NOMO-1 treated with DMSO at 0.1 percent for 48 hours (cell line): ENCODE measurements around the gene CES3.
"Not testable (repeated sequence)": the region's sequence is repeated elsewhere in the genome, so short reads cannot be mapped to it uniquely, and the experiment has no call there.

Experiments
- DNase-seq: peaks from one replicate; lab custom pipeline; 2025; ENCODE audit not compliant: unreplicated experiment; lab: John Stamatoyannopoulos, UW

The CES3 gene

DNA sequence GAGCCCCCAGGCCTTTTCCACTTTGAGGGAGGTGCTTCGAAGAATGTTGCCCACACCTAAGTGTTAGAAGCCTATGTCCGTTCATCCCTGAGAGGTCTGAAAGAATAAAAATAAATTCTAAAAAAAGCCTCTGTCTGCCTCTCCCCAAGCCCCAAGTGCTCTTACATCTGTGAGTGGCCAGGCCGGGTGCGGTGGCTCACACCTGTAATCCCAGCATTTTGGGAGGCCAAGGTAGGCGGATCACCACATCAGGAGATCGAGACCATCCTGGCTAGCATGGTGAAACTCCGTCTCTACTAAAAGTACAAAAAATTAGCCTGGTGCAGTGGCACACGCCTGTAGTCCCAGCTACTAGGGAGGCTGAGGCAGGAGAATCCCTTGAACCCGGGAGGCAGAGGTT lies 16.1 kb upstream of the CES3 start:
- DNase-seq, result not testable (repeated sequence)

- no peak for DNase-seq
These were observed 15.1 kb upstream of the CES3 start for GRCh38 chr16:66945939-66946338.

DNA sequence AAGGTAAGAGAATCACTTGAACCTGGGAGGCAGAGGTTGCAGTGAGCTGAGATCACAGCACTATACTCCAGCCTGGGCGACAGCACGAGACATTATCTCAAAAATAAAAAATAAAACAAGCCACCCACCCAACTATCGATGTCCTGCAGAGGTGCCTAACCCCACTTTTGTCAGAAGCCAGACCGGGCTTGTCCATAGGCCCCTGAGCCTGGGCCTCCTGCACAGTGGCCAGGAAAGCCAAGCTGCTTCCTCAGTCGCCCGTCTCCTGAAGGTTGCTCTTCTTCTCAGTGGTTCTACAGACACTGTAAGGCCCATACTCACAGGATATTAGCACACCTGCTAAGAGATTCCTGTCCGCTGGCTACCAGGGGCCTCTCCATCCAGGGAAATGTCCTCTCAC lies 14.5 kb upstream of the CES3 start:
- DNase-seq, result no peak

GRCh38 chr16:66946974-66947301 lies 14.1 kb upstream of the CES3 start:
- DNase-seq, result no peak

- peak; percentile 82 for DNase-seq
These were observed 13.6 kb upstream of the CES3 start for GRCh38 chr16:66947302-66948065.

GRCh38 chr16:66948134-66948836 lies 12.8 kb upstream of the CES3 start:
- DNase-seq, result no peak

DNA sequence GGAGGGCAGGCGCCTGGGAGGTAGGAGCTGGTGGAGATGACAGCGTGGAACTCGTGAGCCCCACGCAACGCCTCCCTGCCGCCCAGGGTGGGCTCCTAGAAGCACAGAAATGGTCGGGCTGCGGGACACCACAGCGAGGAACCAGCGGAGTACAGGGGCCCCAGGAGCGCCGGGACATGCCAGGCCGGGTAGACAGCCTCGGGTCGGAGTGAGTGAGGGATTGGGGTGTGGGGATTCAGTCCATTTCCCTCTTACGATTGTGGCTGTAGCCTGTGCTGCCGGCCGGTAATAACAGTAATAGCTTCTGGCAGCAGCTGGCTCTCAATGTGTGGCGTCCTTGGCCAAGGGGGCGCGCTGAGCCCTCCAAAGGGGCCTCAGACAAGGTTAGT lies 12.2 kb upstream of the CES3 start:
- no peak for DNase-seq

DNA sequence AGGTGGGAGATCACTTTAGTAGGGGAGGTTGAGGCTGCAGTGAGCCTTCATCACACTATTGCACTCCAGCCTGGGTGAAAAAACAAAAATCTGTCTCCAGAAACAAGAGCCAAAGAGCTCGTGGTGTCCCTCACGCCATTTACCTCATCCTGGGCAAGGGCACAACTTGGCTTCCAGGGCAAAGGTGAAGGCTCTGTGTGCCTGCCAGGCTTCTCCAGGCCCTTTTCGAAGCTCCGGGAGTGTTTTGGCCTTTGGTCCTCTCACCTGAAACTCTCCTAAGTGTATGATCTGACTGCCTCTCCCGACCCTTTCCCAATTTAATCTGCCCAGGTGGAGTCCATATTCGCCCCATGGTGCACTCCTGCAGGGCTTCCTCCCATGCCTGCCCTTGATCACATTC lies 11.6 kb upstream of the CES3 start:
- DNase-seq, result no peak

DNA sequence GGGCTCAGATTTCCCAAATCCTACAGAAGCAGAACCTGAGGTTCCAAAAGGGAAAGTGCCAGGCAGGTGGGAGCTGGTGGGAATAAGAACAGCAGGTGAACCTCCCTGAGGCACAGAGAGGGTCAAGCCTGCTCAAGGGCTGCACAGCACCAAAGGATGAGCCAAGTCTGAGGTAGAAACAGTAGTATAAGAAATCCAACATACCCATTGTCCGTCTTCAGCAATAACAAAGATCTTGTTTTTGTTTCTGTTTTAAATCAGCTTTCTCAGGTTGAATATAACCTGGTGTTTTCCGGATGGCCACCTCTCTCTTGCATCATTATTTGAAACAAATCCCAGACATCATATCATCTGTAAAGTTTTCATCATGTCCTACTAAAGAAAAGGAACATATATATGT lies 10.6 kb upstream of the CES3 start:
- no peak for DNase-seq

DNA sequence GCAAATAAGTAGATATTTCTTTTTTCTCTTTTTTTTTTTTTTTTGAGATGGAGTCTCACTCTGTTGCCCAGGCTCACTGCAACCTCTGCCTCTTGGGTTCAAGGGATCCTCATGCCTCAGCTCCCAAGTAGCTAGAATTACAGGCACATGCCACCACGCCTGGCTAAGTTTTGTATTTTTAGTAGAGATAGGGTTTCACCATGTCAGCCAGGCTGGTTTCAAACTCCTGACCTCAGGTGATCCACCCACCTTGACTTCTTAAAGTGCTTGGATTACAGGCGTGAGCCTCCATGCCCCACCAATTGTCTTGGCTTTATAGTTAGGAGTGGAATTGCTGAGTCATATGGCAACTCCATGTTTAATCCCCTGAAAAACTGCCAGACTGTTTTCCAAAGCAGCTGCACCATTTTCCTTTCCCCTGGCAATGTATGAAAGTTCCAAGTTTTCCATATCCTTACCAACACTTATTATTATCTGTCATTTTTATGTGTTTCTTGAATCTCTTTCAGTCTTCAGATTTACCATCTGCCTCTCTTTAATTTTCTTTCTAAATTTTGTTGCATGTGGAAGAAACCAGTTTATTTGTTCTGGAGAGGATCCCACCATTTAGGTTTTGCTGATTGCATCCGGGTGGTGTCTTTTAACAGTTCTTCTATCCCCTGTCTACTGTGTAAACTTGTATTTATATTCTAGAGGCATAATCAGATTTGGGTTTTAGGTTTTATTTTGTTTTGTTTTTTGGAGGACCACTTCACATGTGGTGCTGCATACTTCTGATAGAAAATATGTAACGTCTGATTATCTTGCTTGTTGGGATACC lies 9.9 kb upstream of the CES3 start:
- DNase-seq, result no peak

DNA sequence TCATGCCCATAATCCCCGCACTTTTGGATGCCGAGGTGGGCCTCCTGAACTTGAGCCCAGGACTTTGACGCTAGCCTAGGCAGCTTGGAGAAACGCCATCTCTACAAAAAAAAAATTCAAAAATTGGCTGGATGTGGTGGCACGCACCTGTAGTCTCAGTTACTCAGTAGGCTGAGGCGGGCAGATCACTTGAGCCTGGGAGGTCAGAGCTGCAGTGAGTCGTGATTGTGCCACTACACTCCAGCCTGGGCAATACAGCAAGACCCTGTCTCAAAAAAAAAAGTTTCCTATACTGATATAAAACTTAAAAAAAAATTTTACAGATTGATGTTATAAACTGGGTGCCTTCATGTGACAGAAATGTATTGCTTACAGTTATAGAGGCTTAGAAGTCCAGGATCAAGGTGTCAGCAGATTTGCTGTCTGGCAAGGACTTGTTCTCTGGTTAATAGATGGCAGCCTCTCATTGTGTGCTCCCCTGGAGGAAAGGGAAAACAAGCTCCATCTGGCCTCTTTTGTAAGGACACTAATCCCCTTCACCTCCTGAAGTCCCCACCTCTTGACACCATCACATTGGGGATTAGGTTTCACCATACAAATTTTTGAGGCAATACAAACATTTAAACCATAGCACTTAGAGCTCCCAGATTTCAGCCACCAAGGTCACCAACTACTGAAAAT lies 8.5 kb upstream of the CES3 start:
- DNase-seq, result no peak

DNA sequence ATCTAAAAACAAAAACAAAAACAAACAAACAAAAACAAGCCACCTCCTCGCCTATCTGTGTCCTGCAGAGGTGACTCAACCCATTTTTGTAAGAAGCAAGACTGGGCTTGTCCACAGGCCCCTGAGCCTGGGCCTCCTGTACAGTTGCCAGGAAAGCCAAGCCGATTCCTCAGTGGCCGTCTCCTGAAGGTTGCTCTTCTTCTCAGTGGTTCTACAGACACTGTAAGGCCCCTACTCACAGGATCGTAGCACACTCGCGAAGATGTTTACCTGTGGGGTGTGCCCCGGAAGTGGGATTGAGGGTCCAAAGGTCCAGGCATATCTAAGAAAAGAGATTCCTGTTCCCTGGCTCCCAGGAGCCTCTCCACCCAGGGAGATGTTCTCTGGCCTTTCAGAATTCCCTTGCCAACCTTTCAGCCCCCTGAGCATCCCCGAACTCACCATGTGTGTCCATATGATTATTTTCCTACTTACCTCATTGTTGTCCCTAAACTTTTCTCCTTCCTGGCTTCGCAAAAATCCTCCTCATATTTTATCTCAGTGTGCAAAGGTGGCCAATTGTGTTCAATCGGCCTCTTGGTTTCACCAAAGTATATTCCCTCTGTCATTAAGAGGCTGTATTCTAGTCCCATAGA lies 7.5 kb upstream of the CES3 start:
- DNase-seq, result no peak

DNA sequence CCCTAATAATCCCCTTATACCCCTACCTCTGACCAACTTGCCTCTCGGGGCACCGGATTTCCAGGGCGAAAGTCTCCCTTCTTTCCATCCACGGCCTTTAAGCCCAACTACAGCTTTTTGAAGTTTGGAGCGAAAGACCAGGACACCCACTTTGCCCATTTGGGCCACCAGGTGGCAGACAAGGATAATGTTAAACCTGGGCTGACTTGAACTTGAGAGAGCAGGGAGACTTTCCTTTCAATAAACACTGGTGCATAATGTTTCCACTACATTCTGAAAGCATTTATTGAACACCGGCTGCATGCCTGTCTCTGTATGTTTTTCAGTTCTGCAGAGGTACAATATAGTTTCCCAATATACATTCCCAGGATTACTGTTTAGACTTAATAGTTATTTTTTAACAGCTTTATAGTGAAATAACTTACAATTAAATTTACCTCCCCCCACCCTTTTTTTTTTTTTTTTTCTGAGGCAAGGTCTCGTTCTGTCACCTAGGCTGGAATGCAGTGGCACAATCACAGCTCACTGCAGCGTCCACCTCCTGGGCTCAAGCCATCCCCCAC lies 6.9 kb upstream of the CES3 start:
- DNase-seq, result peak; percentile 67

GRCh38 chr16:66955363-66956153 lies 5.5 kb upstream of the CES3 start:
- DNase-seq, result not testable (repeated sequence)

DNA sequence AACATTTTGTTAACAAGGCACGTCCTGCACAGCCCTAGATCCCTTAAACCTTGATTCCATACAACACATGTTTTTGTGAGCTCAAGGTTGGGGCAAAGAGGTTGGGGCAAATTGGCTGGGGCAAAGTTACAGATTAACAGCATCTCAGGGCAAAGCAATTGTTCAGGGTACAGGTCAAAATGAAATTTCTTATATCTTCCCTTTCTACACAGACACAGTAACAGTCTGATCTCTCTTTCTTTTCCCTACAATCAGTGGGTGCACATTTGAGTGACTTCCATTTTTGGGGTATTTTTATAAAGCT lies 5.0 kb upstream of the CES3 start:
- not testable (repeated sequence) for DNase-seq

- no peak for DNase-seq
These were observed 2.0 kb upstream of the CES3 start for GRCh38 chr16:66958857-66959703.

DNA sequence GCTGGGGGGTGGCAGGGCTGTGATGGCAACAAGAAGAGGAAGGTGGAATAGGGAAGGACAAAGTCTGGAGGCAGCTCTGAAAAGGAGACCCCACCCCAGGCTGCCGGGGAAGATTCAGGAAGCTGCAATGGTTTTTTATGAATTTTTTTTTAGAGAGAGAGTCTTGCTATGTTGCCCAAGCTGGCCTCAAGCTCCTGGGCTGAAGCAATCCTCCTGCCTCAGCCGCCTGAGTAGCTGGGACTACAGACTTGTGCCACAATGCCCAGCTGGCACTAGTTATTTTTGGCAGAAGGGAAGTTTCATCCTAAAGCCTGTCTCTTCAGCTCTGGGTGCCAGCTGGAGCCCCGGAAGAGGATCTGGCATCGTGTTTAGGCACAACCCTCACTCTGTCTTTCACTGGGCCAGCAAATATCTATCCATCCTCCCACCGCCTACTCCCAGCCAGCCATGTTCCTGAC lies 1.3 kb upstream of the CES3 start:
- DNase-seq, result peak; percentile 38

DNA sequence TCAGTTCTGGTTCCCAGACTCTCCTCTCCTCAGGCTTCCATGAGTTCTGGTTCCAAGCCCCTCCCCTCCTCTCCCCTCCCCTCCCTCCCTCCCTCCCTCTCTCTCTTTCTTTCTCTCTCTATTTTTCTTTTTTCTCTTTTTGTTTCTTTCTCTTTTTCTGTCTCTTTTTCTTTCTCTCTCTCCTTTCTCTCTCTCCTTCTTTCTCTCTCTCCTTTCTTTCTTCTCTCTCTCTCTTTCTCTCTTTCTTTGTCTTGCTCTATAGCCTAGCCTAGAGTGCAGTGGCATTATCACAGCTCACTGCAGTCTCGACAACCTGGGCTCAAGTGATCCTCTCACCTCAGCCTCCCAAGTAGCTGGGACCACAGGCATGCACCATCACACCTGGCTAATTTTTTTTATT lies 796 bp upstream of the CES3 start:
- no peak for DNase-seq

DNA sequence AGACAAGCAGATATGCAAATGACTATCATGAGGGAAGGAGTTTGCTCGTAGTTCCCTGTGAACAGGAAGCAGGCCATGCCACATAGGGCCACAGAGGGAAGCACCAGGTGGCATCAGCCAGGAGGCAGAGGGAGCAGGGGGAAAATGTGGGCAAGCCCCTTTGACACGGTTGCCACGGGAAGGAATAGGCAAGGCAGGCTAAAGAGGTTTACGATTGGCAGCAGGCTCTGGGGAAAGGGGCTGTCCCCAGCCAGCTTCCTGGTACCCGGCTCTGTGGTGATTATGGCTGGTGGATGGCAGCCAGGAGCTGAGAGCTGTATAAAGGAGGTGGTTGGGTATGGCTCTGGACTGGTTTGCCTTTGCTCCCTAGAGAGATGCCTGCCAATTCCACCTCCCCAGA lies 848 bp downstream of the CES3 start:
- no peak for DNase-seq
